ENCODE measurements around the gene CPNE5. TPM values are rescaled to one million over a fixed set of nuclear protein-coding genes. Genes with fewer than 3 reads are reported as not detected.
A peak's percentile ranks its signal among the peaks of the same experiment; 100 is the strongest.

The CPNE5 gene
- total and polyA plus RNA-seq, 8 donors: 1.2 to 7.3 (median 6.4) TPM

DNA sequence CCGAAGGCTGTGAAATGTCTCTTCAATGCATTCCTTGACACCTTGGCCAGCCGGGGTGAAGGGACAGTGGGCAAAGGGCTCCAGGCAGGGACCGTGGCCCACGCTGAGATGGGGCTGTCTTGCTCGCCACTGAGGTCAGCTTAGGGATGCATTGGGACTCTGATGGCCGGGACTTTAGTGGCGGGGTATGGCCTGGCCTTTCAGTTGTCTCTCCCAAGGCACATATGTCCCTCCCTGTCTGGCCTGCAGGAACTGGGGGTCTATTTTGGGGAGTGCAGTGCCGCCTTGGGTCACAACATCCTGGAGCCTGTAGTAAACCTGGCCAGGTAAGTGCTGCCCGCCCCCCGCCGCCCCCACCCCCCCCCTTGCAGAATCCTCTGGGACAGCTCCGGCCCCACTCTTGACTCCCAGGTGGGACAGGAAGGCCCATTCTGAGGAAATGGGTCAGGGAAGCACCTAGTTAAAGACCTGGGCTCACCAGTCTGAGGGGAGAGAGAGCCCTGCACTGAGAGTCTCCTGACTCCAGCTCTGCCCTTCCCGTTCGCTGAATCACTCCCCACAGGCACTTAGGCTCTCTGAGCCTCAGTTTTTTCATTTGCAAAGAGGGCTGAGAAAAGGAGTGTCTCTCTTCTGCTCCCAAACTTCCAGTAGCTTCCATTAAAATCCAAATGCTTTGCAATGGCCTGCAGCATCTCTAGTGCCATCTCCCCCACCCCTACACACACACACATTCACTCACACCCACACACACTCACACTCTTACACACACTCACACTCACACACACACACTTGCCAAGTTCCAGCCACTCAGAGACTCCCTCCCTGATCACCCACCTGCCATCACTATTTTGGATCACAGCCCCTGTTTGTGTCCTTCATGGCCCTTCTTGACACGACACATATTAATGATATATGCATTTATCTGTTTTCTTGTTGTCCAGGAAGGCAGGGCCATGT is 108.5 kb downstream of the CPNE5 start:
- H3K4me3 ChIP-seq: no peak overlapping the region
- H3K9me3 ChIP-seq: no peaks in the 10 kb centered on the region
- H3K27me3 ChIP-seq: no peaks in the 10 kb centered on the region
- intact Hi-C loops (cut with DNase I): no loop called here
- H3K27ac ChIP-seq: no peak overlapping the region
- H3K4me1 ChIP-seq: peaks cover 14 to 45% of the 10 kb centered on the region in 2 donors
- H3K36me3 ChIP-seq: no peaks in the 10 kb centered on the region
- ATAC-seq (no peak), DNase-seq (no peak)
- TF ChIP-seq, protein P1, sequence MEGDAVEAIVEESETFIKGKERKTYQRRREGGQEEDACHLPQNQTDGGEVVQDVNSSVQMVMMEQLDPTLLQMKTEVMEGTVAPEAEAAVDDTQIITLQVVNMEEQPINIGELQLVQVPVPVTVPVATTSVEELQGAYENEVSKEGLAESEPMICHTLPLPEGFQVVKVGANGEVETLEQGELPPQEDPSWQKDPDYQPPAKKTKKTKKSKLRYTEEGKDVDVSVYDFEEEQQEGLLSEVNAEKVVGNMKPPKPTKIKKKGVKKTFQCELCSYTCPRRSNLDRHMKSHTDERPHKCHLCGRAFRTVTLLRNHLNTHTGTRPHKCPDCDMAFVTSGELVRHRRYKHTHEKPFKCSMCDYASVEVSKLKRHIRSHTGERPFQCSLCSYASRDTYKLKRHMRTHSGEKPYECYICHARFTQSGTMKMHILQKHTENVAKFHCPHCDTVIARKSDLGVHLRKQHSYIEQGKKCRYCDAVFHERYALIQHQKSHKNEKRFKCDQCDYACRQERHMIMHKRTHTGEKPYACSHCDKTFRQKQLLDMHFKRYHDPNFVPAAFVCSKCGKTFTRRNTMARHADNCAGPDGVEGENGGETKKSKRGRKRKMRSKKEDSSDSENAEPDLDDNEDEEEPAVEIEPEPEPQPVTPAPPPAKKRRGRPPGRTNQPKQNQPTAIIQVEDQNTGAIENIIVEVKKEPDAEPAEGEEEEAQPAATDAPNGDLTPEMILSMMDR (IDR thresholded peaks at IDR 0.05): no peak

DNA sequence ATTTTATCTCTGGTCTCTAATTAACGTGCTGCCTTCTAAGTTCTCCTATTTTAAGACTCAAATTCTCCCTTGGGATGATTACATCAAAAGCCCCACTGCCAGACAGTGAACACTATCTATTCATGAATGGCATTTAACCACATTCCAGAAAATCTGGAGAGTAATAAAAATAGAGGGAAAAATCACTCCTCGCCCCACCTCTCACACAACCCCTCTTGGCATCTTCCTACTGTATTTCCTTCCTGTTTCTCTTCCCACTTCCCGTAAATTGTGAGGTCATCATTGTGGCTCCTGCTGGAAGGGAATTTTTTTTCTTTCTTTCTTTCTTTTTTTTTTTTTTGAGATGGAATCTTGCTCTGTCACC is 110.1 kb downstream of the CPNE5 start:
- TF ChIP-seq, protein P1 (IDR thresholded peaks at IDR 0.05): no peak
- Histone ChIP-seq H3K27ac (no peak overlapping the region), H3K27me3 (no peaks in the 10 kb centered on the region), H3K9me3 (no peaks in the 10 kb centered on the region), H3K4me1 (peaks cover 0 to 31% of the 10 kb centered on the region in 2 donors), H3K36me3 (no peaks in the 10 kb centered on the region), H3K4me3 (no peak overlapping the region)
- ATAC-seq: no peak
- no peak for DNase-seq
- intact Hi-C loops (cut with DNase I): no loop called here

DNA sequence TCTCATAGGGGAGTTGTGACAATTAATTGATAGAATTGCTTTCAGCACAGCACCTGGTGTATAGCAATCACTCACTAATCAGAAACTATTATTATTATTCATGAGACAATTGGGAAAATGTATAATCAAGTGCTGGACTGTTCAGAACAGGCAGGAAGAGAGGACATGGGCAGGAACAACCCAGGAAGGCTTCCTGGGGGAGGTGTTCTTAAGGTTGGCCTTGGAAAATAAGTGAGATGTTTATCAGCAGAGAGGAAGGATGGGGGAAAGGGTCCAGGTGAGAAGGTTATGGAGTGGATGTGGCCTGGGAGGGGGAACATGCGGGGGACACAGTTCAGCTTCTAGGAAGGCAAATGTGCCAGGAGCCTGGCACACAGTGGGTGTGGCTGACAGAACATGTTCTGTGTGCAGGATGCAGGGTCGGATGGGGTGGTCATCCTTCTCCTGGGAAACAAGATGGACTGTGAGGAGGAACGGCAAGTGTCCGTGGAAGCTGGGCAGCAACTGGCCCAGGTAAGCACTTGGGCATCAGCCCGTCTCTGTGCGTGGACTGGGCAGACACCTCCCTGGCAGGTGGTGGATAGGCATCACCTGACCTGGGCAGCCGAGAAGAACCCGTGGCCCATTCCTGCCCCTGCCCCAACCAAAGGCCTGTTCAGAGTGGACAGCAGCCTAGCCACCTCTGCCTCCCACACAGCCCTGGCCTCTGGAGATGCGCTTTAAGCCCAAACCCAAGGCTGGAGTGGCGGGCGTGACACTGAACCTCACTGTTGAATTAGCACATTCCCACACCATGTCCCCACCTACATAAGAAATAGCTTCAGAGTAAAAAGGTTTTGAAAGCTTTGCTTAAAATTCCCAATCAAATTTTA is 110.7 kb downstream of the CPNE5 start:
- H3K27ac ChIP-seq: peak overlapping the region in 1 of 2 donors; percentile 57

DNA sequence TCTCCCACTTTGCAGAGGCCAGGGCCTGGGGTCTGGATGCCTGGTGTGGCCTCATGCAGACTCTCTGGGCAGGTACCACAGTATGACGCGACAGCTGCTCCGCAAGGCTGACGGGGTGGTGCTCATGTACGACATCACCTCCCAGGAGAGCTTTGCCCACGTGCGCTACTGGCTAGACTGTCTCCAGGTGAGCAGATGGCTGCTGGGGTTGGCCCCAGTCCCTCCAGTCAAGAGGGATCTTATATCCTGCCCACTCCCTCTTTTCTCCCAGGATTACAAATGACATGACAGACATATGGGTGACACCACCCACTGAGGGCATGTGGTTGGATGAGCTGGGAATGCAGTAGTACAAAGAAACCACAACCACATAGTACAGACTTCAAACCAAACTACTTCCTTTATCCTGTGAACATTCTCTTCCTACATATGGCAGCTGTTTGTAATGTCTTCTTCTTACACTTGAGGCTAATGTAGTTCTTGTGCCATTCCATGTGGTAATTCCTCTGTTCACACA is 111.7 kb downstream of the CPNE5 start:
- Histone ChIP-seq H3K27ac (peak overlapping the region in 1 of 2 donors; percentile 57), H3K9me3 (no peaks in the 10 kb centered on the region), H3K4me1 (peaks cover 0 to 31% of the 10 kb centered on the region in 2 donors), H3K27me3 (no peaks in the 10 kb centered on the region), H3K36me3 (no peaks in the 10 kb centered on the region), H3K4me3 (no peak overlapping the region)
- intact Hi-C loops (cut with DNase I): no loop called here
- ATAC-seq: peak; percentile 30
- DNase-seq: no peak
- TF ChIP-seq, protein P1 (IDR thresholded peaks at IDR 0.05): no peak

More for the DNA sequence above, 110.7 kb downstream of the CPNE5 start:
- ATAC-seq (no peak), DNase-seq (no peak)
- intact Hi-C loops (cut with DNase I): no loop called here
- H3K36me3 ChIP-seq: no peaks in the 10 kb centered on the region
- H3K9me3 ChIP-seq: no peaks in the 10 kb centered on the region
- peaks cover 0 to 31% of the 10 kb centered on the region in 2 donors for H3K4me1 ChIP-seq
- no peaks in the 10 kb centered on the region for H3K27me3 ChIP-seq
- no peak overlapping the region for H3K4me3 ChIP-seq
- TF ChIP-seq, protein P1 (IDR thresholded peaks at IDR 0.05): no peak

Data from left lung (tissue), 10 donors.